ENCODE results near the gene DYNC2LI1. TPM values are rescaled to one million over a fixed set of nuclear protein-coding genes. Genes with fewer than 3 reads are reported as not detected.
"Not testable (repeated sequence)": the region's sequence is repeated elsewhere in the genome, so short reads cannot be mapped to it uniquely, and the experiment has no call there.

The DYNC2LI1 gene
- 10 to 100 TPM; 18.5 to 32.2 (median 26.1) TPM for total RNA-seq

DNA sequence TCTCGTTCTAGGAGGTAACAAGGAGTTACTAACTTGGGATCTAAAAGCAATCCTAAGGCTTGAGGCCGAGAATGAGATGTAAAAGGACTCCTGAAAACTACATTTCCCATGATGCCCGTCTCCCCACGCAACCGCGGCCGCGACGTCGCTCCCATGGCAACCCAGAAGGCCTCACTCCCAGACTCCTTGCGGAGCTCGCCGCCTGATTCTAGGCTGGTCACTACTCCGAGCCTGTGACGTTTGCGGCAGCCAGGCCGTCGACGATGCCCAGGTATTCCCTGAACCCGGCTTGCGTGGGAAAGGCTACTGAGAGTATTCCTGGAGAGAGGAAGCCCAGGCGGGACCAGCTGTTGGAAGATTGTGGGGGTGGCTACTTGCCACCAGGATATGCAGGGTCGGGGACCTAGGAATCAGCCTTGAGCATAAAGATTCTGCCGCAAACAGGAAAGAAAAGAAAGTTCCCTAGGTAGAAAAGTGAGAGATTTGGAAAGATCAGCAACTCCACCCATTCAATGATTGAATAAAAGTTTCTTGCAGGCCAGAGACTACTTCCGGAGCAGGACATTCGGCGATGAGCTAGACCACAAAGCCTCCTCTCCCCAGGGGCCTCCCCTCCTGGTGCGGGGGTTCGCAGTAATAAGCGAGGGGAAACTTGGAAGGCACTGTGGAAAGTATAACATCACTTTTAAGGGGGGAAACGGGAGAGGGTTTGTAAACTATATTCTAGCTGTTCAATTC lies at the start of gene DYNC2LI1:
TSS of gene DYNC2LI1 (plus strand) at position 164 of the 738 bp plus-strand sequence. CDS start at position 264, 100 bp downstream.
- 0 to 1% methylated on average over 5 to 11 of the region's 31 CpGs for WGBS, 2 donors (ENCODE audit: low coverage in 1 of 2)
- peaks cover 0 to 19% of the 10 kb centered on the region in 2 donors for H3K36me3 ChIP-seq
- peak within 1 kb of the TSS; percentile 83 to 89 (median 86) for H3K27ac ChIP-seq
- H3K27me3 ChIP-seq: no peaks in the 10 kb centered on the region
- TF ChIP-seq POLR2A (IDR thresholded peaks at IDR 0.05): peak; percentile 27 to 28
- TF ChIP-seq, protein P1, sequence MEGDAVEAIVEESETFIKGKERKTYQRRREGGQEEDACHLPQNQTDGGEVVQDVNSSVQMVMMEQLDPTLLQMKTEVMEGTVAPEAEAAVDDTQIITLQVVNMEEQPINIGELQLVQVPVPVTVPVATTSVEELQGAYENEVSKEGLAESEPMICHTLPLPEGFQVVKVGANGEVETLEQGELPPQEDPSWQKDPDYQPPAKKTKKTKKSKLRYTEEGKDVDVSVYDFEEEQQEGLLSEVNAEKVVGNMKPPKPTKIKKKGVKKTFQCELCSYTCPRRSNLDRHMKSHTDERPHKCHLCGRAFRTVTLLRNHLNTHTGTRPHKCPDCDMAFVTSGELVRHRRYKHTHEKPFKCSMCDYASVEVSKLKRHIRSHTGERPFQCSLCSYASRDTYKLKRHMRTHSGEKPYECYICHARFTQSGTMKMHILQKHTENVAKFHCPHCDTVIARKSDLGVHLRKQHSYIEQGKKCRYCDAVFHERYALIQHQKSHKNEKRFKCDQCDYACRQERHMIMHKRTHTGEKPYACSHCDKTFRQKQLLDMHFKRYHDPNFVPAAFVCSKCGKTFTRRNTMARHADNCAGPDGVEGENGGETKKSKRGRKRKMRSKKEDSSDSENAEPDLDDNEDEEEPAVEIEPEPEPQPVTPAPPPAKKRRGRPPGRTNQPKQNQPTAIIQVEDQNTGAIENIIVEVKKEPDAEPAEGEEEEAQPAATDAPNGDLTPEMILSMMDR (IDR thresholded peaks at IDR 0.05): no peak
- peak; percentile 73 for TF ChIP-seq POLR2AphosphoS5 (IDR thresholded peaks at IDR 0.05)
- peak; percentile 99 for ATAC-seq
- peaks cover 0 to 15% (median 0%) of the 10 kb centered on the region in 3 donors for H3K4me1 ChIP-seq
- no peaks in the 10 kb centered on the region for H3K9me3 ChIP-seq
- H3K4me3 ChIP-seq: peak within 1 kb of the TSS; percentile 70 to 98

GRCh38 chr2:43724728-43725526 lies 48.9 kb upstream of the DYNC2LI1 start:
- Histone ChIP-seq H3K27ac (no peak overlapping the region), H3K36me3 (peaks cover 0 to 20% of the 10 kb centered on the region in 2 donors), H3K9me3 (no peaks in the 10 kb centered on the region), H3K4me1 (no peaks in the 10 kb centered on the region), H3K27me3 (no peaks in the 10 kb centered on the region), H3K4me3 (no peak overlapping the region)
- ATAC-seq: no peak
- 61 to 83% methylated on average over 3 to 4 of the region's 4 CpGs for WGBS, 2 donors (ENCODE audit: low coverage in 1 of 2)
- TF ChIP-seq, protein P1 (IDR thresholded peaks at IDR 0.05): no peak
- no peak for TF ChIP-seq POLR2A (IDR thresholded peaks at IDR 0.05)
- no peak for TF ChIP-seq EP300 (IDR thresholded peaks at IDR 0.05)
- no peak for TF ChIP-seq POLR2AphosphoS5 (IDR thresholded peaks at IDR 0.05)

- TF ChIP-seq, protein P1 (IDR thresholded peaks at IDR 0.05): no peak
- no peak for TF ChIP-seq POLR2A (IDR thresholded peaks at IDR 0.05)
- TF ChIP-seq EP300 (IDR thresholded peaks at IDR 0.05): no peak
- no peak for TF ChIP-seq POLR2AphosphoS5 (IDR thresholded peaks at IDR 0.05)
- no peak for ATAC-seq
- Histone ChIP-seq H3K27me3 (no peaks in the 10 kb centered on the region), H3K4me1 (no peaks in the 10 kb centered on the region), H3K9me3 (no peaks in the 10 kb centered on the region), H3K4me3 (no peak overlapping the region), H3K27ac (no peak overlapping the region), H3K36me3 (peaks cover 0 to 22% of the 10 kb centered on the region in 2 donors)
- WGBS, 2 donors (ENCODE audit: low coverage in 1 of 2): 83 to 100% methylated on average over 1 to 3 of the region's 3 CpGs
Measured at GRCh38 chr2:43725711-43726246, 48.1 kb upstream of the DYNC2LI1 start.

GRCh38 chr2:43726961-43727633 lies 46.7 kb upstream of the DYNC2LI1 start:
- not testable (repeated sequence) for H3K27ac ChIP-seq, H3K9me3 ChIP-seq, H3K27me3 ChIP-seq, H3K4me1 ChIP-seq, ATAC-seq, H3K4me3 ChIP-seq
- WGBS, 2 donors (ENCODE audit: low coverage in 1 of 2): 79% methylated on average over 10 of the region's 14 CpGs; no CpG with 5 or more reads in 1 of the 2 donors
- peaks cover 0 to 19% of the 10 kb centered on the region in 2 donors for H3K36me3 ChIP-seq

DNA sequence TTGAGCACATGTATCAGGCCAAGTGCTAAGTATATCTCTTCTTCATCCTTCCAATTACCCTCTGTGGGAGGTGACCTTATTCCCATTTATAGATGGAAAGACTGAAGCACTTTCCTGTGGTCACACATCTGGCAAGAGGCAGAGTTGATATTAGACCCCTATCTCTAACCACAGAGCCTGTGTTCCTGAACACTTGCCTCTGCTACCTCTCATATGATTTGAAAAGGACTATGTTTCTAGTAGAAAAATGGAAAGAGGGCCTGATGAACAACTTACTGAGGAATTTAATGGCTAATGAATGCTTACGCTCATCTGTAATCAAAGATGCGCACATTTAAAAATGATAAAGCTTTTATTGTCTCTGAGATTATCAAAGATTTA lies 46.2 kb upstream of the DYNC2LI1 start:
- H3K4me3 ChIP-seq: no peak overlapping the region
- WGBS, 2 donors (ENCODE audit: low coverage in 1 of 2): 93 to 100% methylated on average over 2 of the region's 2 CpGs
- TF ChIP-seq POLR2A (IDR thresholded peaks at IDR 0.05) (no peak), EP300 (IDR thresholded peaks at IDR 0.05) (no peak), POLR2AphosphoS5 (IDR thresholded peaks at IDR 0.05) (no peak)
- TF ChIP-seq, protein P1 (IDR thresholded peaks at IDR 0.05): no peak
- no peak overlapping the region for H3K27ac ChIP-seq
- no peak for ATAC-seq
- no peaks in the 10 kb centered on the region for H3K27me3 ChIP-seq
- H3K9me3 ChIP-seq: no peaks in the 10 kb centered on the region
- peaks cover 0 to 24% of the 10 kb centered on the region in 2 donors for H3K36me3 ChIP-seq
- no peaks in the 10 kb centered on the region for H3K4me1 ChIP-seq
